H9 (cell line): Measurements from ENCODE around the gene C1QTNF6. TPM values are rescaled to one million over a fixed set of nuclear protein-coding genes. Genes with fewer than 3 reads are reported as not detected.

Source experiments
- DNase-seq: peaks from one replicate; pipeline ENCODE4 v3.0.0-alpha.2; 2017
- H2AFZ ChIP-seq: one replicate; pipeline ENCODE4 v1.6.1; 2013; ENCODE audit warnings: mild to moderate bottlenecking, low read length, control low read depth, moderate library complexity
- H2AK5ac ChIP-seq: 2 replicates; pipeline ENCODE4 v1.6.1; 2013; ENCODE audit warnings: low read length, control low read depth, mixed read lengths; ENCODE audit not compliant: insufficient read length
- H2BK120ac ChIP-seq: one replicate; pipeline ENCODE4 v1.6.1; 2013; ENCODE audit warnings: low read depth, mild to moderate bottlenecking, low read length, control low read depth, inconsistent platforms; ENCODE audit not compliant: poor library complexity, severe bottlenecking
- H2BK12ac ChIP-seq: 2 replicates; pipeline ENCODE4 v1.6.1; 2013; ENCODE audit warnings: low read length, control low read depth, mixed read lengths, low read depth; ENCODE audit not compliant: insufficient read length
- H2BK15ac ChIP-seq: 2 replicates; pipeline ENCODE4 v1.6.1; 2013; ENCODE audit warnings: low read depth, low read length, control low read depth
- H2BK20ac ChIP-seq: one replicate; pipeline ENCODE4 v1.6.1; 2013; ENCODE audit warnings: low read depth, mild to moderate bottlenecking, low read length, control low read depth, inconsistent platforms; ENCODE audit not compliant: poor library complexity, severe bottlenecking
- H2BK5ac ChIP-seq: 2 replicates; pipeline ENCODE4 v1.6.1; 2013; ENCODE audit warnings: low read length, control low read depth, mixed read lengths; ENCODE audit not compliant: insufficient read length
- H3K14ac ChIP-seq: 2 replicates; pipeline ENCODE4 v1.6.1; 2013; ENCODE audit warnings: low read length, control low read depth; ENCODE audit not compliant: insufficient read depth
- H3K18ac ChIP-seq: 2 replicates; pipeline ENCODE4 v1.6.1; 2013; ENCODE audit warnings: low read depth, mild to moderate bottlenecking, mixed read lengths, low read length, control low read depth; ENCODE audit not compliant: insufficient read length
- H3K23ac ChIP-seq: 2 replicates; pipeline ENCODE4 v1.6.1; 2013; ENCODE audit warnings: low read length, control low read depth, mixed read lengths, low read depth; ENCODE audit not compliant: insufficient read length
- H3K23me2 ChIP-seq: 2 replicates; pipeline ENCODE4 v1.6.1; 2013; ENCODE audit warnings: low read depth, mild to moderate bottlenecking, mixed read lengths, low read length, control low read depth; ENCODE audit not compliant: insufficient read length, poor library complexity, severe bottlenecking
- H3K27ac ChIP-seq: 2 replicates; pipeline ENCODE4 v1.5.1; 2013; ENCODE audit warnings: low read length, control low read depth, mixed read lengths, low read depth; ENCODE audit not compliant: insufficient read length
- H3K27me3 ChIP-seq: 2 replicates; pipeline ENCODE4 v1.6.1; 2013; ENCODE audit warnings: low read length, control low read depth, inconsistent platforms; ENCODE audit not compliant: insufficient read depth
- H3K4ac ChIP-seq: 2 replicates; pipeline ENCODE4 v1.6.1; 2013; ENCODE audit warnings: low read depth, mild to moderate bottlenecking, control low read depth, inconsistent platforms, low read length, moderate library complexity
- H3K4me1 ChIP-seq: 2 replicates; pipeline ENCODE4 v1.6.1; 2013; ENCODE audit warnings: low read length, control low read depth, inconsistent platforms; ENCODE audit not compliant: insufficient read depth
- H3K4me2 ChIP-seq: 2 replicates; pipeline ENCODE4 v1.6.1; 2013; ENCODE audit warnings: low read length, control low read depth, mixed read lengths; ENCODE audit not compliant: insufficient read length, insufficient read depth
- H3K56ac ChIP-seq: 2 replicates; pipeline ENCODE4 v1.6.1; 2013; ENCODE audit warnings: low read depth, mild to moderate bottlenecking, mixed read lengths, low read length, control low read depth; ENCODE audit not compliant: insufficient read length
- H3K79me1 ChIP-seq: 2 replicates; pipeline ENCODE4 v1.6.1; 2013; ENCODE audit warnings: low read depth, mild to moderate bottlenecking, moderate library complexity, low read length, control low read depth, inconsistent platforms; ENCODE audit not compliant: insufficient read depth, poor library complexity, severe bottlenecking
- H3K79me2 ChIP-seq: 2 replicates; pipeline ENCODE4 v1.6.1; 2013; ENCODE audit warnings: low read length, control low read depth, inconsistent platforms; ENCODE audit not compliant: insufficient read depth
- H3K9ac ChIP-seq: 2 replicates; pipeline ENCODE4 v1.6.1; 2013; ENCODE audit warnings: low read length, control low read depth, mixed read lengths; ENCODE audit not compliant: insufficient read length; ENCODE audit errors: extremely low read depth
- H3K9me3 ChIP-seq: one replicate; pipeline ENCODE4 v1.6.1; 2013; ENCODE audit warnings: low read depth, low read length, inconsistent platforms; ENCODE audit not compliant: control insufficient read depth
- H3T11ph ChIP-seq: one replicate; pipeline ENCODE4 v1.6.1; 2013; ENCODE audit warnings: mild to moderate bottlenecking, low read length, control low read depth, inconsistent platforms
- H4K20me1 ChIP-seq: one replicate; pipeline ENCODE4 v1.6.1; 2013; ENCODE audit not compliant: control insufficient read depth, insufficient read length, insufficient read depth
- H4K5ac ChIP-seq: 2 replicates; pipeline ENCODE4 v1.6.1; 2013; ENCODE audit warnings: low read depth, mild to moderate bottlenecking, mixed read lengths, low read length, control low read depth; ENCODE audit not compliant: insufficient read length
- H4K8ac ChIP-seq: replicated peaks from 2 replicates; pipeline ENCODE4 v1.6.1; 2013; ENCODE audit warnings: low read length, control low read depth, mixed read lengths, low read depth; ENCODE audit not compliant: insufficient read length
- H4K91ac ChIP-seq: 2 replicates; pipeline ENCODE4 v1.6.1; 2013; ENCODE audit warnings: low read depth, mild to moderate bottlenecking, moderate library complexity, mixed read lengths, low read length, control low read depth; ENCODE audit not compliant: insufficient read length
- H3K27ac Mint-ChIP-seq, 3 experiments: 2 replicates in 2 of 3; 3 replicates in 1 of 3; pipeline ENCODE4 v1.8.0; 2020 to 2021; ENCODE audit warnings: mixed read lengths in 3 of 3, mild to moderate bottlenecking in 1 of 3, moderate library complexity in 1 of 3
- H3K27me3 Mint-ChIP-seq: 2 replicates; pipeline ENCODE4 v1.8.0; 2021; ENCODE audit warnings: low read depth, mild to moderate bottlenecking, moderate library complexity, mixed read lengths
- H3K36me3 Mint-ChIP-seq, 3 experiments: 2 replicates in 2 of 3; 3 replicates in 1 of 3; pipeline ENCODE4 v1.8.0; 2020 to 2021; ENCODE audit warnings: low read depth in 3 of 3, mixed read lengths in 3 of 3; ENCODE audit not compliant: insufficient read depth in 1 of 3
- H3K4me1 Mint-ChIP-seq, 2 experiments: 2 replicates each; pipeline ENCODE4 v1.8.0; 2020; ENCODE audit warnings: mixed read lengths in 2 of 2
- H3K4me3 Mint-ChIP-seq, 2 experiments: 2 replicates in 1 of 2; 3 replicates in 1 of 2; pipeline ENCODE4 v1.8.0; 2020 to 2021; ENCODE audit warnings: mild to moderate bottlenecking in 2 of 2, mixed read lengths in 2 of 2, moderate library complexity in 1 of 2
- H3K9me3 Mint-ChIP-seq, 2 experiments: 2 replicates in 1 of 2; 3 replicates in 1 of 2; pipeline ENCODE4 v1.8.0; 2020; ENCODE audit warnings: mild to moderate bottlenecking in 2 of 2, mixed read lengths in 2 of 2, moderate library complexity in 1 of 2
- WGBS: extraction: QIAGEN DNeasy Blood & Tissue Kit; methylation state at CpG from one replicate; pipeline ENCODE4 v1.1.7; 2013; ENCODE audit warnings: missing lambda C conversion rate, low lambda C conversion rate, mixed read lengths; ENCODE audit not compliant: insufficient read length; ENCODE audit errors: extremely low coverage; 5-methylcytosine and 5-hydroxymethylcytosine counted together
- total RNA-seq: library from RNA; stranded (reverse); gene quantifications from 2 replicates; pipeline ENCODE4 v1.2.1, GENCODE V29; 2021
- TF ChIP-seq, protein P1 (sequence below): fragments of 200-600 bp; sonication (generic); conservative IDR thresholded peaks from 3 replicates; pipeline ENCODE4 v1.8.0; 2021; ENCODE audit warnings: antibody characterized with exemption, mild to moderate bottlenecking

C1QTNF6 gene
- total RNA-seq, 1 experiment from 2014 or later = 5.0 TPM

- Histone ChIP-seq H2BK15ac (no peak overlapping the region), H2AK5ac (no peak overlapping the region), H2BK20ac (no peak overlapping the region), H3K4me2 (no peak overlapping the region), H3K27ac (no peak overlapping the region), H3K23me2 (no peaks in the 10 kb centered on the region), H4K20me1 (no peaks in the 10 kb centered on the region), H3K18ac (no peak overlapping the region), H3K79me2 (no peaks in the 10 kb centered on the region), H3K23ac (no peak overlapping the region), H3K9me3 (no peaks in the 10 kb centered on the region), H2BK120ac (no peak overlapping the region), H3K4ac (no peak overlapping the region), H3K14ac (no peak overlapping the region), H4K91ac (no peak overlapping the region), H2AFZ (no peak overlapping the region), H3K4me1 (no peaks in the 10 kb centered on the region), H4K5ac (no peak overlapping the region), H4K8ac (no peak overlapping the region), H3T11ph (no peak overlapping the region), H3K56ac (no peak overlapping the region), H3K27me3 (no peaks in the 10 kb centered on the region), H3K9ac (no peak overlapping the region), H2BK12ac (no peak overlapping the region), H3K79me1 (no peaks in the 10 kb centered on the region), H2BK5ac (no peak overlapping the region)
- Mint-ChIP-seq H3K4me1 (peaks cover 24 to 29% of the 10 kb centered on the region in 2 experiments), H3K9me3 (no peaks in the 10 kb centered on the region; a peak in 1 of 5 replicates), H3K4me3 (no peak overlapping the region; a peak in 1 of 5 replicates), H3K27me3 (peaks cover 34% of the 10 kb centered on the region), H3K27ac (no peak overlapping the region), H3K36me3 (no peaks in the 10 kb centered on the region)
- no CpG with 5 or more reads among the region's 8 CpGs for WGBS
- no peak for DNase-seq
- TF ChIP-seq, protein P1, sequence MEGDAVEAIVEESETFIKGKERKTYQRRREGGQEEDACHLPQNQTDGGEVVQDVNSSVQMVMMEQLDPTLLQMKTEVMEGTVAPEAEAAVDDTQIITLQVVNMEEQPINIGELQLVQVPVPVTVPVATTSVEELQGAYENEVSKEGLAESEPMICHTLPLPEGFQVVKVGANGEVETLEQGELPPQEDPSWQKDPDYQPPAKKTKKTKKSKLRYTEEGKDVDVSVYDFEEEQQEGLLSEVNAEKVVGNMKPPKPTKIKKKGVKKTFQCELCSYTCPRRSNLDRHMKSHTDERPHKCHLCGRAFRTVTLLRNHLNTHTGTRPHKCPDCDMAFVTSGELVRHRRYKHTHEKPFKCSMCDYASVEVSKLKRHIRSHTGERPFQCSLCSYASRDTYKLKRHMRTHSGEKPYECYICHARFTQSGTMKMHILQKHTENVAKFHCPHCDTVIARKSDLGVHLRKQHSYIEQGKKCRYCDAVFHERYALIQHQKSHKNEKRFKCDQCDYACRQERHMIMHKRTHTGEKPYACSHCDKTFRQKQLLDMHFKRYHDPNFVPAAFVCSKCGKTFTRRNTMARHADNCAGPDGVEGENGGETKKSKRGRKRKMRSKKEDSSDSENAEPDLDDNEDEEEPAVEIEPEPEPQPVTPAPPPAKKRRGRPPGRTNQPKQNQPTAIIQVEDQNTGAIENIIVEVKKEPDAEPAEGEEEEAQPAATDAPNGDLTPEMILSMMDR = no peak
These were observed 19.9 kb downstream of the C1QTNF6 start for GRCh38 chr22:37167981-37168647.
